Embryonic facial prominence (tissue), 1 donor: Measurements from ENCODE around the gene GRPEL2.
A peak's percentile ranks its signal among the peaks of the same experiment; 100 is the strongest.

ENCODE experiments used
- DNase-seq: peaks from one replicate; pipeline ENCODE4 v3.0.0-alpha.2; 2016; ENCODE audit errors: extremely low spot score

GRPEL2 gene, protein sequence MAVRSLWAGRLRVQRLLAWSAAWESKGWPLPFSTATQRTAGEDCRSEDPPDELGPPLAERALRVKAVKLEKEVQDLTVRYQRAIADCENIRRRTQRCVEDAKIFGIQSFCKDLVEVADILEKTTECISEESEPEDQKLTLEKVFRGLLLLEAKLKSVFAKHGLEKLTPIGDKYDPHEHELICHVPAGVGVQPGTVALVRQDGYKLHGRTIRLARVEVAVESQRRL

DNA sequence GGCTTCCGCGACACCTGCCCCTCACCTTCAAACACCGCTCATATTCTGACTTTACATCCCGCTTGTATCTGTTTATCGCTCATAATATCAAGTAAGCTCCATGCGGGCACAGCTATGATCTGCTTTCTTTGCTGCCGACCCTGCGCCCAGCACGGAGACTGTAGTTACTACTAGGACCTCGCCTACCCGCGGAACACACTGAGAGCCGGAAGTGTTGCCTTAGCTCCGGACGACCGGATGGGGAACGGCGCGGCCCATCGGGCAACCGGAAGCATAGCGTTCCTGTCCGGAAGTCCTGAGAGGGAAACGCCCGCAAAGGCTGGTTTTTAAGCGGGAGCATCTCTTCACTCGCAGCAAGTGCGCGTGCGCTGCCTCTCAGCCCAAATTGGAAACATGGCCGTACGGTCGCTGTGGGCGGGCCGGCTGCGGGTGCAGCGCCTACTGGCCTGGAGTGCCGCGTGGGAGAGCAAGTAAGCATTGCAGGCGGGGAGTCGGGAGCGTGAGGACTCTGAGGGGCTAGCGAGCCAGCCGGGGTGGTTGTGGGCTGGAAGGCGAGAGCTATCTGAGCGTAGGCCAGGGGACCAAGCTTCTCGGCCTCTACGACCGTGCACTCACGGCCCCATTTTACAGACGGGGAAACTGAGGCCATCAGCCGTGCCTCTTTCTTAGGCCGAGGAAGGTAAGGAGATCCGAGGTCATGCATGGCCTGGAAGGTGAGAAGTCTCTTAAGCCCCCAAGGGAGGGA is at the start of gene GRPEL2:
Gene GRPEL2 (plus strand): TSS at position 353 of the 745 bp plus-strand sequence. CDS start 41 bp downstream, at position 394.
- DNase-seq: peak; percentile 89

DNA sequence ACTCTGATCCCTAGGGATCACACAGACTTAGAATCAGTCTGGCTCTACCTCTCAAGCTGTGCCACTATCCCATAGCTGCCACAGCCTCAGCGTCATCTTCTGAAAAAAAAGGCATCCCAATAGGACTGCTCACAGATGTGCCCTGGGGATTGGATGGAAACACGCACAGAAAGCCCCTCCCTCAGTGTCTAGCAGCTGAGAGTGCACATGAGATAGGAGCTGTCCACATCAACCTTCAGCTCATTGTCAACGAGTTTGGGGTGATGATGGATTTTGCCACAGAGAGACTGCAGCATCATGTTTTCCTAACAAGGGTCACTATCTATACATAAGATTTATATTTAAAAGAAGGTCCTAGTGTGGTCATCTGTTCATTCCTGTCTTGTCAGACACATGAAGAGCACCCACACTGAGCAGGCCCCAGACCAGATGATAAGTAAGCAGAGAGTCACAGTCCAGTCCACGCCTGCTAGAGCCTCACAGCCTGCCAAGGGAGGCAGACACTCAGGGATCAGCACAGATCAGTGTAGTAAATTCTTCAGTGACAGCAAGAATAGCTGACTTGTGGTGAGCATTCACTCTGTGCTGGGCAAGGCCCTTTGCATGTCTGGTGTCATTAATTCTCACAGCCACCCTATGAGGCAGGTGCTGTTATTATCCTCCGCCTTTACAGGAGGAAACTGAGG is 47.8 kb upstream of the GRPEL2 start:
- DNase-seq: no peak

DNA sequence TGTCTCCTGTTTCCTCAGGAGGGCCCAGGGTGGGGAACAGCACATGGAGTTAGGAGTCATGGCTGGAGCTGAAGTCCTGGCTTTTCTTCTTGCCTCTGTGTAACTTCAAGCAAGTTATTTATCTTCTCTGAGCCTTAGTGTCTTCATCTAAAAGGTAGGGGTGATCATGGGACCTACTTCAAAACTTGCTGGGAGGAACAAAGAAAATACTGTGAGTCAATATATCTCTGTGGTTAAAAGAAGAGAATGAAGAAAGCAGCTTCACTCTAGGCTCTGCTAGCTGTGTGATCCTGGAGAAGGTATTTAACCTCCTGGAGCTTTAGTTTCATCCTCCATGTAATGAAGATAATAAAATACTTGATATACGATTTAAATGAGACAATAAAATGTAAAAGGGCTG is 47.1 kb upstream of the GRPEL2 start:
- DNase-seq: no peak

- DNase-seq: no peak
Measured at GRCh38 chr5:149298842-149299404, 46.4 kb upstream of the GRPEL2 start.

DNA sequence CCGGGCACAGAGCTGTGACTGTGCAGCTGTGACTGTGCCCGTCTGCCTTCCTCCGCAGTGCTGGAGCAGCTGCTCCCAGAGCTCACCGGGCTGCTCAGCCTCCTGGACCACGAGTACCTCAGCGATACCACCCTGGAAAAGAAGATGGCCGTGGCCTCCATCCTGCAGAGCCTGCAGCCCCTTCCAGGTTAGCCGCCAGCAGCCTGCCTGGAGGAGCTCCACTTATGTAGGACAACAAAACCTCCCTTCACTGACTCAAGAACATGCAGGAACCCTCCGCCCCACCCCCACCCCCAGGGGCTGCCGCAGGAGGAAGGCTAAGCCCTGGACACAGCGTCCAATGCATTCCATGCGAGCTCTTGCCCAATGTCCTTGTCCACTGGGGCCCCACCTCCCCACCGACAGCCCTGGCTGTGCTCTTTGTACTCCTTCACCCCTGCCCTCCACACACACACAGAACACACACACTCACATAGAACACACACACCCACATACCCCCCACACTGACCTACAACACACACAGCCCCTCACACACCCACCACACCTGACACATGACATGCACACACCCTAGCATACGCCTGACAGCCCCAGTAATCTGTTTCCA is 45.7 kb upstream of the GRPEL2 start:
- DNase-seq: no peak

DNA sequence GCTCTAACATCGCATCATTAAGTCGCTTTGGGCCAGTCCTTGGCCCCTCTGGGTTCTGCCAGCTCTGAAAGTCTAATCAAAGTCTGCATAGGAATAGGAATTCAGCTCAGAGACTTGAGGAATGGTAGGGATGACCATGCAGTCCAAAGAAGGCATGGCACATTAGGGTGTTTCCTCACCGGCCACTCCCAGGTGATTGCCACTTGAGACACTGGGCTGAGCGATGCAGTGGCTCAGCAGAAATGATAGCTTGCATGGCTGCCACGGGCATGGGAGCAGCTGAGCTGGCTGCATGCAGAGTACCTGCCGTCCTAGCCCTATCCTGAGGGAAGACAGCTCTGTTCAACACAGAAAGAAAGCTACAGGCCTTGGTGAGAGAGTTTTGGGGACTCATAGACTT is 44.9 kb upstream of the GRPEL2 start:
- DNase-seq: no peak

GRCh38 chr5:149301049-149301743 is 44.1 kb upstream of the GRPEL2 start:
- DNase-seq: no peak

DNA sequence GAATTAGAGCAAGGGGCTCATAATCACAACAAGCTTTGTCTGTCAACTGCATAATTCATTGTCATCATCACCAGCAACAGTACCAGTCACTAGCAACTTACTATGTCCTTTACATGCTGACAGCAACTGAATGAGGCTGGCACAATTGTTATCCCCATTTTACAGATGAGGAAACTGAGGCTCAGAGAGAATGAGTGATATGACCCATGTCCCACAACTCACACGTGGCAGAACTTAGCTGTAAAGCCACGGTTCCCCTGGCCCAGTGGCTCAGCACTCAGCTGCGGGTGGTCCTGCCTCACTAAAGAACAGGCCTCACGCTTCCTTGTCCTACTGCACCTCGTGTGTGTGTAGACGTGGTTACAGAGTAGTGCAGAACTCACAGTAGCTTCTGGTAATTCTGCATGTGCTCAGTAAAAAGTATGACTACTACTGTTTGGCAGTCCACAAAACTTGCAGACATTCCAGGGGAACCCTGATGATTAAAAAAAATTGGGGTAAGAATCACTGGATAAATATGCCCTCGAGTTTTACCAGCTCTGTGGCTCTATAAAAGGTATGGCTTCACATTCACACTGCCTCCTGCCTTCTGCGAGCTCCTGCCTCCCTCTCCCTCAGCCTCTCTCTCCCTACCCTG is 43.4 kb upstream of the GRPEL2 start:
- DNase-seq: no peak

DNA sequence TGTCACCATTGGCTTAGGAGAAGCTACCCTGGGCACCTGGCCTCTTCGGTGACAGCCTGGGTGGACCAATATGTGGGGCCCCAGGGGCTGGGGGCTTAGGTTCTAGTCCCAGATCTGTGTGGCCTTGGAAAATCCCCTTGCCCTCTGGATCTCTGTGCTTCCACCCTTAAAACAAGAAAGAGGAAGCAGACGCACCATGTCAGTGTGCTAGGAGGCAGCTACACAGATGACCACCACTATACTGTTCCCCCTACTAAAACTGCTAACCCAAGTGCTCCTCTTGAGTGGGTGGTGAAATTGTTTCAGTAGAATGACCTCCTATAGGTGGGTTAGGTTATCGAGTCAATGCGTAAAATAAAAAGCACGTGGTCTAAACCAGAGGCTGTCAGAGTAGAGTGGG is 42.7 kb upstream of the GRPEL2 start:
- DNase-seq: no peak

DNA sequence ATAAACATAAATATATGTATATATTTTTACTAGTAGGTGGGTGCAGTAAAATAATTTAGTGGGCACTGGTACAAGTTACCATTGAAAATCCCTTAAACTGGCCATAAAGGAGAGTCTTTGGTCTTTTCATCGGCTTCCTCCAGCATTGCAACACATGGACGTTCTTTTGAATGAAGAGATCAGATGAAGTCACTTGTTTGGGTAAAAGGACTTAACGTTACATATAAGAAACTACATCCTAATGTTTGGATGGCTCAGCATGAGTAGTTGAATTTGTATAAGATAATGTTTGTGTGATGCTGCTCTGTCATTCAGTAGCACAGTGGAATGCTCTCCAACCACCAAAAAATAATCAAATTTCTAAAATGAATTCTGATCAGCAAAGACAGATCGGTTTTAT is 42.1 kb upstream of the GRPEL2 start:
- DNase-seq: no peak

- no peak for DNase-seq
Measured at GRCh38 chr5:149304195-149305078, 40.9 kb upstream of the GRPEL2 start.

DNA sequence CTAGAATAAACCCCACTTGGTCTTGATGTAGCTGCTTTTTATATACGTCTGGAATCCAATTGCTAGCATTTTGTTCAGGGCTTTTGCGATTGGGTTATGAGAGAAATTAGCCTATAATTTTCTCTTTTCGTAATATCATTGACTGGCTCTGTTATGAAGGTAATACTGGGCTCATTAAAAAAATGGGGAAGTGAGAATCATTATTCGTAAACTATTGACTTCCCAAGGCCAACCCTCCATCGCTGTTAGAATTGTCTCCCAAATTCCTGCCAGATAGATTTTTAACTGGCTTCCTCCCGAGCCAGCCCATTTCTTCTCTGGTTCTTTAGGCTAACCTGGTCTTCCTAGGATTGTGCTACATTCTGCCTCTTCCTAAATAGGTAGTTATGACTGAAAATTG is 35.9 kb upstream of the GRPEL2 start:
- no peak for DNase-seq

DNA sequence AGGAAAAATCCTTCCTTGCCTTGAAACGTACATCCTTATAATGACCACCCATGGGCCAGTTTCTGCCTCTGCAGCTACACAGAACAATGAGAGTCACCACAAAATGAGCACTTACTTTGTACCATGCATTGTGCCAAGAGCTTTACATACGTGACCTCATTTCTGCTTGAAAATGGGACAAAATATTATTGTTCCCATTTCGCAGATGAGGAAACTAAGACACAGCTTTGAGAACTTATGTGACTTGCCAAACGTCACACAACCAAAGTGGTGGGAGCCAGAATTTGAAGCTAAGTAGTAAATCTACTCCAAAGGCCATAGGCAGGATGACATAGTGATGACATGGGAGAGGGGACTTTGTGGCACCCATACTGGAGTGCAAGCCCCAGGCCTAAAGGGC is 34.8 kb upstream of the GRPEL2 start:
- no peak for DNase-seq

DNA sequence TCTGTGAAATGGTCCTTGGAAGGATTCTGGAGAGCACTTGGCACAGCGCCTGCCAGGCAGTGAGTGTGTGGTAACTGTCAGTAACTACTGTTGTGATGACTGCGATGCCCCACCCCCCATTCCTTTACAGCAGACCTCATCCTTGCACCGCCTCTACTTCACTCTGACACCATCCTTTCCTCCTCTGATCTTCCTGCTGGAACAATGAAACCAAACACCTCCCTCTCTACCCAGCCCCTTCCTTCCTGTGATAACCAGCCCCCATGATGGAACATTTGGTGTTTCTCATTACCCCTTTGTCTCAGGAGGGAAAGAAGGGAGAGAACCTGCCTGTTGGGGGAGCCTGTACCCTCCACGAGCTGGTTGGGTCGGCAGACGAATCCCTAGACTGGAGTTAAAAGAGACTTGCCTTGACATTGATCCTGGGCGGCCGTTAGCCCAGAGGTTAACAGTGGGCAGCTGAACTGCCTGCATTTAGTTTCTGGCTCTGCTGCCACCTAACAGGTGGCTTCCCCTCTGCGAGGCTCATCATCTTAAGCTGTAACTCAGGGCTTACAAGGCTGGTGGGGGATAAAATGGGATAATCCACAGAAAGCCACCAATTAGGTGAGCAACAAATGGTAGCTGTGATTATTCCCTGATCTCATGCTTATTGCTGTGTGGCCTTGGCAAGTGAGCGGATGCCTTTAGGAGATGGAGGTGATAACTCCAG is 34.2 kb upstream of the GRPEL2 start:
- peak; percentile 29 for DNase-seq

DNA sequence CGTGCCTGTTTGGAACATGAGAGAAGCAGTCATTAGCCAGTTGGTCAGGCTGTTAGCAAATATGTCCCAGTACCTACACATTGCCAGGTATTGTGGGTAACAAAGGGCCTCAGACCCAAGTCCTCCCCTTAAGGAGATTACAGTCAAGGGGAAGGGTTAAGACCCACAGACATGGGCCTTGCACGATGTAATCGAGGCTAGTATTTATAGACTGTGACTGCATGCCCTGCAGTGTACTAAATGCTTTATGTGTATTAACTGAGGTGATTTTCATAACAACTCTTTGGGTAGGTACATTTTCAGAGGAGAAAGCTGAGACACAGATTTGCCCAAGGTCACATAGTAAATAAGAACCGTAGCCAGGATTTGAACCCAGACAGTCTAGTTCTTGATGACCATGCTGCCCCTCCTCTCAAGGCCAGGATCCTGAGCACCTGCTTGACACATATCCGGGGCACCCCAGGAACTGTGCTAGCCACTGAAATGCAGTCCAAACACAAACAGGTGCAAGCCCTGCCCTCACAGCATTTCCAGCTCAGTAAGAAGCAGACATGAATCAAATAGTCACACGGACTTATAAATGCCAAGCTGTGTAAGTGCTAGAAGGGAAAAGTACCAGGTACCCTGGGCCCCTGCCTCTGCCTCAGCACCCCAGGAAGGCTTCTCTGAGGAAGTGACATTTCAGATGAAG is 32.0 kb upstream of the GRPEL2 start:
- DNase-seq: no peak

DNA sequence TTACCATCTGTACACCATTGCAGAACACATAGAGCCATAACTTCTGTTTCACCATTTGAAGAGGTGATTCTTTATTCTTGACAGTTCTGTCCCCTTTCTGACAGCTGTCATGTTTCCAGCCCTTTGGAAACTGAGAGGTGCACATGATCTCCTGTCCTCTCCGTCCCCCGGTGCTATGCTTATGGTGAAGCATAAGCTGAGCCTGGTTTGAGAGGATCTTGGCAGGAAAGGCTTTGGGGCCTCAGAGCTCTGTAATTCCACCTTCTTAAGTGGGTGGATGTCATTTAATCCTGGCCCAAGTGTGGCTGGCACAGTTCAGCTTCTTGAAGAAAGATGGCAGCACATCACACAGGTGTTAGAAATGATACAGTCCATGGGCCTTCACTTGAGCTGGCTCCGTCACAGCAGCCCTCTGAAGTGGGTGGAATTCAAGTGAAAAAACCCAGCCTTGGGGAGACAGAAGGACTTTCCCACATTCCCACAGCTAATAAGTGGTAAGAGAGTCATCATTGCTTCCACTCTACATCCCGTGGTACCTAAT is 30.7 kb upstream of the GRPEL2 start:
- DNase-seq: no peak

DNA sequence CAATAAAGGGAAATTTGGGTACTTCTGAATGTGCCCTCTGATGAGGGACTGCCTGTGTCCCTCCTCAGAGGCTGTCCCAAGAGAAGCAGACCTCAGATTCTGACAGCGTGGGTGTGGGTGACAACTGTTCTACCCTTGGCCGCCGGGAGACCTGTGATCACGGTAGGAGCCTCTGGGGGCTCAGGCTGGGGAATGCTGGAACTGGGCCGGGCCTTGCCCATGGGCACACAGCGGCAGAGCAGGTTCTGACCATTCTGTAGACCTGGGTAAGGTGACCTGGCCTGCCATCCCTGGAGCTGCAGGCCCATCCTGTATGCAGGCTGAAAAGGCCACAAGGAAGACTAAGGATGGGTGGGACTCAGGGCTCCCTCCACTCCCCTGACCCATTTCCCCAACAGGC is 29.5 kb upstream of the GRPEL2 start:
- DNase-seq: no peak

DNA sequence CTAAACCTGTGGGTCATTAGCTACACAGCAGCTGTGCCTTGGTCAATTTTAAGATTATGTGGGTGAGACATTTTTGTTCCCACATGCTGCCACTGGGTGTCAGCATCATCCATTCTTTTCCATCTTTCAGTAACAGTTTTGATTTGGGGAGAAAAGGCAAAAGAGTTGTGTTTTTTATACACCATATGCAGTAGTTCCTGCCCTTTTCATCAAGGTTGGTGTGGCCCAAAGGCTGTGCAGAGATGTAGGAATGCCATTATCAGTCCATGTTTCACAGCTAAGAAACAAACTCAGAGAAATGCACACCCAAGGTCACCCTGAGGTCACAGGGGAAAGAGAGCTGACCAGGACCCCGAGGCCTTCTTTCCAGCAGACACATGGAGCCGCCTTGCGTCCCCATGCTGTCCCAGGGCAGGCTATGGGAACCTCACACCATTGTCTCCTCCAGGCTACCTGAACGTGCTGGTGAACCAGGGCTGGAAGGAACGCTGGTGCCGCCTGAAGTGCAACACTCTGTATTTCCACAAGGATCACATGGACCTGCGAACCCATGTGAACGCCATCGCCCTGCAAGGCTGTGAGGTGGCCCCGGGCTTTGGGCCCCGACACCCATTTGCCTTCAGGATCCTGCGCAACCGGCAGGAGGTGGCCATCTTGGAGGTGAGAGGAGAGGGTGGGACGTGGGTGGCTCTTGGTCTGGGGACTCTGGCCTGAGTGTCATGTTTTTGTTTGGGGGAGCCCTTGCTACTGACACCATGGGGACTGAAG is 27.8 kb upstream of the GRPEL2 start:
- DNase-seq: no peak
